GM19324 (cell line): ENCODE measurements around the gene SLC8A2.
"Not testable (repeated sequence)": the region's sequence is repeated elsewhere in the genome, so short reads cannot be mapped to it uniquely, and the experiment has no call there.

Source experiments
- ATAC-seq: cut with Tn5 transposase; IDR thresholded peaks from one replicate; pipeline ENCODE4 v1.9.1; 2021; ENCODE audit warnings: mild to moderate bottlenecking, moderate library complexity; ENCODE audit not compliant: unreplicated experiment, low FRiP score

SLC8A2 gene

DNA sequence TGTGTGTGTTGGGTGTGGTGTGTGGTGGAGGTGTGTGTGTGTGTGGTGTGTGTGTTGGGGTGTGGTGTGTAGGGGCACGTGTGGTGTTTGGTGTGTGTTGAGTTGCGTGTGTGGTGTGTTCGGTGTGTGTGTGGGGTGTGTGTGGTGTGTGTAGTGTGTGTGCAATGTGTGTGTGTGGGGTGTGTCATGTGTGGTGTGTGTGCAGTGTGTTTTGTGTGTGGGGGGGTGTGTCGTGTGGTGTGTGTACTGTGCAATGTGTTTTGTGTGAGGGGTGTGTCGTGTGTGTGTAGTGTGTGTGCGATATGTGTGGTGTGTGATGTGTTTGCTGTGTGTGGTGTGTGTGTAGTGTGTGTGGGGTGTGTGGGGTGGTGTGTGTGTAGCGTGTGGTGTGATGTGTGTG is 18.3 kb upstream of the SLC8A2 start:
- no peak for ATAC-seq

DNA sequence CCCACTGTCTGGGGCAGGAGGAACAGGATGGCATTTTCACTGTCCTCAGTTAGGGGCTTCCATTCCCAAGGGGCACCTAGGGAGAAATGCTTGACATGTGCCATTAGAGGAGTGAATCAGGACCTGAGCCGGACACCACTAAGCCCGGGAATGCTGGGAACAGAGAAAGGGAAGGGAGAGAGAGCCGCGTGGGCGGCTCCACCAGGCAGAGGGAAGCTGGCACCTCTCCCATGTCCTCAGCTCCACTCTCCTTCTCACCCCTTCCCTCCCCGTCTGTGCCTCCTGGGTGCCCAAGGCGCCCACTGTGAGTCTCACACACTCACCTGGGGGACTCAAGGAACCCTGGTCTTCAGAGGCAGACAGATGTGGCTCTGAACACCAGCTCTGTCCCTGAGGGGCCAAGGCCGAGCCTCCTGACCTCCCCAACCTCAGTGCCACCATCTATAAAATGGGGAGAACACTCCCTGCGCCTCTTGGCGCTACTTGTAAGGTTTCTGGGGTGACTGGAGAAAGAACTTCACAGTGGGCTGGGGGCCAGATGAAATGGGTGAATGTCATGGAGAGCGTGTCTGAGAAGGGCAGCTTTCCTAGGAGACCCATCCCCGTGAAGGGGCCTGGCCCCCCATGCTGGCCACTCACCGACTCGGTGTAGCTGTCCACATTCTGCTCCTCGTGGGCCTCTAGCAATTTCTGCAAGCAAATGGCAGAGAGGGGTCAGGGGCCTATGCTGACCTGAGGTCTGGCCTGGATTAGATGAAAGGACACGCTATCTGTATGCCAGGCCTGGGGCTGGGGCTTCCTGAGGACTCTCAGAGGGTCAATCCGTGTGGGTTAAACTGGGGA is 17.6 kb upstream of the SLC8A2 start:
- ATAC-seq, result no peak

DNA sequence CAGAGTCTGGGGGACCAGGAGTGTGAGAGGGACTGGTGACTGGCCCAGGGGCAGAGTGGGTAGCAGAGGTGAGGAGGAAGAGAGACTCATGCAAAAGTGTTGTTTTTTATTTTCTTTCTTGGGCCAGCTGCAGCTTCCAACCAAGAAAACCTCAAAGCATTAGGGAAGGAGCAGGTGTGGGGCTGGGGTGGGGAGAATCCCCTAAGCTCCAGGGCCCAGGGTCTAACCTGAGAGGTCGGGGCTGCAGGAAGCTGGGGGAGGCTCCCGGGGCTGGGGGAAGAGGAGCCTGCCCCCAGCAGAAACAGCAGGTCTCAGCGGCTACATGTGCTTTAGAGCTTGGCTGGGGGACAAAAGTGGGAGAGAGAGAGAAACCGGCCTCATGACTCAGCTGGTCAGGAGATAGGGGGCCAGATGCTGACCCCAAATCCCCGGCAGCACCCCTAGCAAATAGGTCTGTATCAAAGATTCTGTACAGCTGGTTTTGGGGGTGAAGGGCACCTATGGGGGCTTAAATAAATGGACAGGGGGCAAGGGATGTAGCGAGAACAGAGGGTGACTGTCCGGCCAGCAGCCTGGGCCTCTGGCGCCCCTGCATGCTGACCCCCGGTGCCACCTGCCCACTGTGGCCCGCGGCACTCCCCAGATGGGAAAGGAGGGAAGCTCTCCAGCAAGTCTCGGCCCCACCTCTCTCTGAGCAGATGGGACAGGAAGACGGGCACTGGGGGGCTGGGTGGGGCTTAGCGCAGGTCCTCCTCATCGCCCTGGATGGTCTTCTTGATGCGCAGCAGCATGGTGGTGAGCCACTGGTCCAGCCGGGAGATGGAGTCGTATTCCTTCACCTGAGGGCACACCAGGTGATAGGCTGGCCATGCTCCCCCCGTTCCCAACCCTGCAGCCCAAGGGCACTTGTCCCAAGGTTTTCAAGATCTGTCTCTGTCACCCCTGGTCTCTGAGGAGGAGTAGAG is 16.1 kb upstream of the SLC8A2 start:
- no peak for ATAC-seq

DNA sequence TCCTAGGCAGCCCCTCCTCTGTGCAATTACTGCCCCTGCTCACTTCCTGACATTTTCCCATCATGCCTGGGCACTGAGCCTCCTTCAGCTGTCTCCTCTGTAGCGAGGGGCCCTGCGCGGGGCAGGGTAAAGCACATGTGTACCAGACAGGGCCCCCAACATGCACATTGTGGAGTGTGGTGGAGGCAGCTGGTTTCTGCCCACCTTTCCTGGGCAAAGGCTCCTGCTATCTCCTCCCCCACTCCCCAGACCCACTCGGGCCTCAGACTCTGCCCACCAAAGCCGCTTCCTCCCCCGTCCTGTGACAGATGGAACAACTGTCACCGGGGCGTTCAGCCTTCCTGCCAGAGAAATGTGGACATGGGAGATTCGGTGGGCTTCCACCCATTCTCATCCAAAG is 15.2 kb upstream of the SLC8A2 start:
- no peak for ATAC-seq

DNA sequence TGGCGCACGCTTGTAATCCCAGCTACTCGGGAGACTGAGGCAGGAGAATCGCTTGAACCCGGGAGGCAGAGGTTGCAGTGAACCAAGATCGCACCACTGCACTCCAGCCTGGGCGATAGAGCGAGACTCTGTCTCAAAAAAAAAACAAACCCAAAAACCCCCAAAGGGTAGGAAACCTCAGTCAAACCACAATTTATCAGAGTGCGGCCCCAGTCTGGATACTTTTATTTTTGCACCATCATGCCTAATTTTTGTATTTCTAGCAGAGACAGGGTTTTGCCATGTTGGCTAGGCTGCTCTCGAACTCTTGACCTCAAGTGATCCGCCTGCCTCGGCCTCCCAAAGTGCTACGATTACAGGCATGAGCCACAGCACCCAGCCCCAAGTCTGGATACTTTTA is 14.5 kb upstream of the SLC8A2 start:
- ATAC-seq, result not testable (repeated sequence)

DNA sequence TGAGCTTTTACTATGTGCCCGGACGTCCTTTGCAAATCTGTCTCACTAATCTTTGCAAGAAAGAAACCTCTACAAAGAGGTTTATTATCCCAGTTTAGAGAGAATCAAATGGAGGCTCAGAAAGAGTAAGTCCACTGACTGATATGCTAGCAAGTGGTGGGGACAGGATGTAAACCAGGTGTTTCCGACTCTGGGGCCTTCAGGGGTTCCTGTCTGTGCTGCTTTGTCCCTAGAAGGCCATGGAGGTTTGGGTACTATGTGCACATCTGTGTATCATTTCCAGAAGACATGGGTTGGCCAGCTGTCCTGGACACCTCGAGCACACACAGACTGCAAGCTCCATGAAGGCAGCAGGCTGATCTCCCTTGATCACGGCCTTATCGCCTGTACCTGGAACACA is 13.5 kb upstream of the SLC8A2 start:
- no peak for ATAC-seq

DNA sequence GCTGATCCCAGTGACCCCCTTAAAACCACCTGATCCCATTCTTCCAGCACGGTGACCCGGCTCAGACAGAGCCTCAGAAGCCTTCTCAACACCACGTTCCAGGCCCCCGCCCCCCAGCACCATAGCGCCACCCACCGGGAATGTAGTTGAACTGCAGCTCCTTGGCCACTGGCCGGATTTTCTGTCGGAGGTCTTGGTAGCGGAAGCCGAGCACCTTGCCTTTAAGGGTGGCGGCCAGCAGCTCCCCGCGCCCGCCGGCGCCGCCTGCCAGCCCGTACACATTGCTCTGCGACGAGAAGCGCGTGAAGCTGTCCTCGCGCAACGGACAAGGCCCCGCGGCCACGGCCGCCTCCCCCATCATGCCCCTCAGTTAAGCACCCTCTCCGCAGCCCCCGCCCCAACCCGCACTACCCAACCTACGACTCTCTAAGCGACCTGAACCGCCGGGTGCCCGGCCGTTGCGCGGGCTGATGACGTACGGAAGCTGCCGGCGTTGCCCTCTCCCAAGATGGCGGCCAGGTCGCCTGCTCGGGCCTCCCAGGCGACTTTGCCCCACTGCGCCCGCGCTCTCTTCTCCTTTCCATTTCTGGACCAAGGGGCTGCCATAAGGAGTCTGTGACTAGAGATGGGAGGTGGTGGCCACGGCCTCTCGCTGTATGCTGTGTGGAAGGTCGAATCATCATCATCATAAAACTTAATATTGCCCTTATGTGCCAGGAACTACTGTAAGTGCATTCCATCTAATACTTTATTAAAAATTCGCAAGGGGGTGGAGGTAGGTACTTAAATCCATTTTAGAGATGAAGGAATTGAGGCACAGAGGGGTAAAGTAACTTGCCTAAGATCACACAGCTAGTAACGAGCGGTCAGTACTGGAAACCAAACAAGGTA is 12.4 kb upstream of the SLC8A2 start, which contains the start of gene KPTN:
Gene KPTN, minus strand, starts transcription at position 420 of the 891 bp plus-strand sequence. Its CDS starts 59 bp downstream, at position 361.
- ATAC-seq, result peak; percentile 79

DNA sequence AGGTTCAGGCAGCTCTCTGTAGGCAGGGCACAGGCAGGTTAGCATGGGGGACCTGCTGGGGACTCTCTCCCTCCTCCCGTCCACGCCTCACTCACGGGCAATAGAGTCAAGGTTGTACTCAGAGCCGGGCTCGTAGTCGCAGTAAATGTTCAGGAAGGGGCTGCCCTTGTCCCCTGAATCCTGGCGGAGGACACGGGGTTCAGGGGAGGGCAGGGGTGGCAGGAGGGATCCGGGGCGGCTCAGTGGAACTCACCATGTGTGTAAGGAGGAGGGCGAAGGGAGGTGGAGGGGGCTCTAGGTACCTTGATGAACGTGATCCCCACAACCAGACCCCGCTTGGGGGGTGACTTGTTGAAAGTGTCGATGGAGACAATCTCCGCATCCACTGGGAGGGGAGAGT is 11.5 kb upstream of the SLC8A2 start:
- ATAC-seq, result no peak

DNA sequence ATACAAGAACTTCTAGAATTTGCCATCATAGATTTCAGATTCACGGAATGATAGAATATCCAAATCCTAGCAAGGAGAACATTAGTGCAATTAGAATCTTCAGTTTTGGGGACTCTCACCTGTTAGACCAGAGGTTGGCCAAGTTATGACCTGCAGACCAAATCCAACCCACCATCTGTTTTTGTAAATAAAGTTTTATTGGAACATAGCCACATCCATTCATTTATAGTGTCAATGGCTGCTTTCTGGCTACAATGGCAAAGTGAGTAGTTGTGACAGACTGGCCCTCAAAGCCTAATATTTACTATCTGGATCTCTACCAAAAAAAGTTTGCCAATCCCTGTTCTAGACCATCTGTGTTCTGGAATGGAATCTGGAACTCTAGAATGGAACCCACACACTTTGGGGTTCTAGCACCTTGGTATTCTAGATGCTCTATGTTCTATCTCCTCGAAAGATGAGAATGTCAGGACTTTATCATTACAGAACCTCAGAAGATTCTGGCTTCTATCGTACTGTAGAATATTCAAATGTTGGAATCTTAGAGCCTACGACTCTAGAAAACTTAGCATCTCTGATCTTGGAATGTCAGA is 9.9 kb upstream of the SLC8A2 start:
- no peak for ATAC-seq

DNA sequence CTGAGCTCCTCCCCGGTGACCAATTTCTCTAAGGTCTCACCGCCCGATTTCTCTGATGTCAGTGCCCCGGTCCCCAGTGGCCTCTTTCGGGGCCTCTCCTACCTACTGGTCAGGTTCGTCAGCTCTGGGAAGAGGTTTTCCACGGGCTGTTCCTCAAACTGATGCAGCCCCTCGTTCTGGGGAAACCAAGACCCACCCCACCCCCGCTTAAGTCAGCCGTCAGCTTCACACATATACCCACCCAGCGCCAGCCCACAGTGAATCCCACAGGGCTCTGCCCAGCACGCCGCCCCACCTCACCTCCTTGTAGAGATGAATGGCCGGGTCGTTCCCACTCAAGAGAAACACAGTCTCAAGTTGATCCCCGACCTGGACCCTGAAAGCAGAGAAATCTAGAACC is 9.0 kb upstream of the SLC8A2 start:
- ATAC-seq, result no peak

DNA sequence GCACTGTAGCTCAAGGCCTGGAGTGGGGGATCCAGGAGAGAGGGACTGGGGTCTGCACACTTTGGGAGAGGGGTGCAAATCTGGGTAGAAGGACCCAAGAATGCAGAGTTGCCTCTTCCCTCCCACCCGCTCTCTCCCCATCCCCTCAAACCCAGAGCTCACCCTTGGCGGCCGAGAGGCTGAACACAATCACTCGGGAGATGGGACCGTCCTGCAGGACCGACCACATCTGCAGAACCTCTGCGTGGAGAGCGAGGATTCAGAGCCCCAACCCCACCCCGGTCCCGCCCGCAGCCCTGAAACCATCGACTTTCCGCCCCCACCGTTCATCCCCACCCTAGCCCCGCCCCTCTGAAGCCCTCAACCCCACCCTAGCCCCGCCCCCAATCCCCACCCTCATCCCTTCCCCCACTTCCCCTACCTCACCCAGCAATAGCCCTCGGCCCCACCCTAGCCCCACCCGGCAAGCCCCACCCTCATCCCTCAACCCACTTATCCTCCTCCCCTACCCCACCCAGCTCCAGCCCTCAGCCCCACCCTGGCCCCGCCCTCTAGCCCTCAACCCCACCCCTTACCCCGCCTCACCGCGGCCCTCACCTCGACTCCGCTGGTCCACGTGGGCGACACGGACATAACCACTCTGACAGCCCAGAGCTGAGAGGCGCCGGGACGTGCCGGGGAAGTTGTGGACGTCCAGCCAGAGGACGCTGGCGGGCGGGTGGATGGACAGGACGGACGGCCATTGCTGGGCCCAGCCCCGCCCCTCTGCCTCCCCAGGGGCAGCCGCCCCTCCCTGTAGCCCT is 8.2 kb upstream of the SLC8A2 start:
- no peak for ATAC-seq

DNA sequence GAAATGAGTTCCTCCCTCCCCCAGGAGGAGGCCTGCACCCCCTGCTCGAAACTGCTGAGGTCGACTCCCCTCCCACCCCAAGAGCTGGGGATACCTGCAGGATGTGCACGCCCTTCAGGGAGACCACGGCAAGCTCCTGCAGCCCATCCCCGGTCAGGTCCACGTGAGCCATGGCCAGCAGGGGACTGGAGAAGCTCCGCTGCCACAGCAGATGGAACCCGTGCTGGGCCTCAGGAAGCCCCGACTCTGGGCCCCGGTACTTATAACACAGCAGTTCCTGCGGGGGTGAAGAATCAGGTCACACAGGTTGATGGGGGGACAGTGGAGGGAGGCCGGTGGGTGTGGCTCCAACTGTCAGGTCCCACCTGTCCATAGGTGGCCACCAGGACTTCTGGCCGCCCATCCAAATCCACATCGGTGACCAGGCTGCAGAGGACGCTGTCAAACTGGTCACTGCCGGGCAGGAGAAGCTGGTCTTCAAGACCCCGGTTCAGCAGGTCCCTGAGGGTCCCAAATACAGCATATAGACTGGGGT is 4.8 kb upstream of the SLC8A2 start:
- no peak for ATAC-seq

DNA sequence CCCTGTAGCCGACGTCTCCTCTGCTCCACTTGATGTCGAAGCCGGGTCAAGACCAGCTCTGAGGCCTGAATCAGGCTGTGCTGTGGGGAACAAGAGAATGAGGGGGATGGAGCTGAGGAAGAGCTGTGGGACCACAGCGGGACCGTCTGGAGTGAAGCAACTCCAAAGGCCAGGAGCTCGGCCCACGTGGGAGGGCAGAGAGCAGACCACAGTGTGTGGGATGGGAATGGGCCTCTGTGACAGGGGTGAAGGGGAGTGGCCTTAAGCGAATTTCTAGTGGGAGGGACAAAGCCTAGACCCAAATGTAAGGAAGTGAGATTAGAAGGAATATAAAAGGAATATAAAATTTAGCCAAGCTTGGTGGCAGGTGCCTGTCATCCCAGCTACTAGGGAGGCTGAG is 3.8 kb upstream of the SLC8A2 start:
- ATAC-seq, result no peak

DNA sequence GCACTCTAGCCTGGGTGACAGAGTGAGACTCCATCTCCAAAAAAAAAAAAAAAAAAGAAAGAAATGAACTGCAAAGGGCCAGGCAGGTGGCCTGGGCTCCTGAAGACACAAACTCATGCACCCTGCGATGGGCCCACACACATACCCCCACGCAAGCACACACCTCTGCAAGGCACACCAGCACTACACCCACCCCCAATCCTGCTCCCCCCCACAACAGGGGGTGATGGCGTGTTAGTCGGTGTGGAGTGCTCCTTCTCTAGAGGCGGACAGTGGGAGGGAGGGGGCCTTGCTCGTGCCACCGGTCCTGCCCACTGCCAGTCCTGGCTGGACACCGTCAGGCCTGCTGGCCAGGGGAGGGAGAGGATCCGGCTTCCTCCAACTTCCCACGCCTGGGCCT is 1.6 kb upstream of the SLC8A2 start:
- no peak for ATAC-seq

DNA sequence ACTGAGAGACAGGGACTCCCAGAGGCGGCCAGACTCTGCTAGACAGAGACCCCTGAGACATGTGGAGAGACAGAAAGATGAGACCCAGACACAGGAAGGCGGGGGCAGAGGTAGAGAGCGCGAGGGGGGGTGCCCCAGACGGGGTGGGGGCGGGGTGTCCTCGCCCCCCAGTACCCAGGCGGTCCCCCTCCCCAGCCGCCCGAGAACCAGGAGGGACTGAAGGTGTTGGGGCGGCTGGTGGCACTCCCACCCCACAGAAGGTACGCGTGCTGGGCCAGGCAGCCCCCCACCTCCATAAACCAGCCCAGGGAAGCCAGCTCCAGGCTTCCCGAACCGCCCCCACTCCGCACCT is 336 bp downstream of the SLC8A2 start:
- ATAC-seq, result no peak

DNA sequence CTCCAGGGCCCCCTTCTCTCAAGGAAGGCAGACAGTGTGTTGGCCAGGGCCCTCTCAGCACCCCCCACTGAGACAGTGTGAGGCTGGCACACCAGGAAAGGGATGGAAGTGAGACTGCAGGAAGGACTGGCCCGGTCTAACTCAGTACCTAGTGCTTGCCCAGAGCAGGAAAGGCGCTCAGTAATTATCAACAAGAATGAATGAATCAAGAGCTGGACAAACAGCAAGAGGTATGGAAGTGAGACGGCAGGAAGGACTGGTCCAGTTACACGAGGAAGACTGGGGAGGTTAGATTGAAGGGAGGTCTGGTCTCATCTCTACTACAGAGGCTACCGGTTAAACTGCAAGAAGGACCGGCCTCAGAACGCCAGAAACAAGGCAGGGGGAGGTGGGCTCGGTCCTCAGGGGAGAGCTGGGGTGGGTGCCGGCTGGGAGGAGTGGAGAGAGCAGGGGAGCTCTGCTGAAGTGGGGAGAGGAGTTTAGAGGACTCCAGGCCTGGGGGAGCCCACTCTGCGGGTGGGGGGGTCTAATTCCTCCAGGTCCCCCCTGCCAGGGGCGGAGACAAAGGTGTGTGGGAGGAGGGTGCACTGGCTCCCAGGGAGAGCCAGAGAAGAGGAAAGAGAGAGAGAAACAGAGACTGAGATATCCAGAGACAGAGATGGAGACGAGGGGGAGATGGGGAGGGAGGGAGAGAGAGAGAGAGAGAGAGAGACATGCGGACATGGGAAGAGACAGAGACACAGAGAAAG is 1.1 kb downstream of the SLC8A2 start:
- ATAC-seq, result no peak

DNA sequence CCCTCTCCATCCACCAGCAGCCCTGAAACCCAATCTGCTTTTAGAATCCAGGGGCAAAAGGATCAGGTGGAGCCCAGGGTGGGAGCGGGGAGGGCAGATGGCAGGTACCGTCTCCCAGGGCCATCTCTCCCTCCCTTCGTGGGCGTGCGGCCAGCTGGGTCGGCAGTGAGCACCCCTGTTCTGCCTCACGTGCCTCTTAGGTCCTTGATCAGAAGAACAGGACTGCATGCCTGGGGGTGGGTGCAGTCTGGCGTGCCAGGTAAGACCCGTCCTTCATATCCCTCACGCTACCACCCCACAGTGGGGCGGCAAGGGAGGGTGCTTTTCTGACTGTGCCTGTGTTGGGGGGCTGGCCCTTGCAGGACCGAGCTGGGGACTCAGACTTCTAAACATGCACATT is 2.0 kb downstream of the SLC8A2 start:
- no peak for ATAC-seq

DNA sequence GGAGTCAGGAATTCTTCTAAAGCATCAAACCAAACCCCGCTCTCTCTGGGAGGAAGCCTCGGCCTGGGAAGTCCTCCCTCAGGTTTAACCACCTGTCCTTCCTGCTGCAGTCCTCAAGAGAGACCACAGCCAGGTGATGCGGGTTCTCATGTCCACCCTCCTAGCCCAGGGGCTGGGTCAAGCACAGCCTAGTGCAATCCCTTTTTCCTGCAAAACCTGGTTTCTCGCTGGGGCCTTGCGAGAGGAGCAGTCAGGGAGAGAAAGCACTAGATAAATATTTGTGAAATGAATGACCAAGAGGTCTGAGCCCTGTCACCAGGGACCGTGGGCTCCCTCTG is 2.4 kb downstream of the SLC8A2 start:
- no peak for ATAC-seq

DNA sequence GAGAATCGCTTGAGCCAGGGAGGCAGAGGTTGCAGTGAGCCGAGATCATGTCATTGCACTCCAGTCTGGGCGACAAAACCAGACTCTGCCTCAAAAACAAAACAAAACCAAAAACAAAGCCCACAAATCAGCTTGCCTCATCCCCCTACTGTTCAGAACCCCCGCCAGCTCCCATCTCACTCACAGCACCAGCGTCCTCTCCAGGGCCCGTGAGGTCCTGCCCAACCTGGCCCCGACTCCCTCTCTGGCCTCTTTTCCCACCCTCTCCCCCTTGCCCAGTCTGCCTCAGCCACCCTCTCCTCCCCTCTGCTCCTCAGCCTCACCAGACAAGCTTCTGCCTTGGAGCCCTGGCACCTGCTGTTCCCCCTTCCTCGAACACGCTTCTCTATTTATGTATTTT is 3.8 kb downstream of the SLC8A2 start:
- no peak for ATAC-seq
